ENCODE measurements around the gene INPP4B.
A peak's percentile ranks its signal among the peaks of the same experiment; 100 is the strongest.

INPP4B gene

GRCh38 chr4:142284402-142285221, 561.5 kb downstream of the INPP4B start:
- Mint-ChIP-seq H3K4me3 (no peak overlapping the region), H3K9me3 (peaks cover 1% of the 10 kb centered on the region), H3K27me3 (no peaks in the 10 kb centered on the region), H3K27ac (no peak overlapping the region), H3K4me1 (peaks cover 8% of the 10 kb centered on the region), H3K36me3 (peaks cover 16% of the 10 kb centered on the region)
- CTCF ChIA-PET: interaction anchor here (0.6 to 2.7 kb wide), 8 partner anchors 16 to 437 kb away, joined by 3 to 12 read pairs (median 5); no protein-coding TSS in a partner anchor
- no peak for DNase-seq

- H3K9me3 Mint-ChIP-seq: no peaks in the 10 kb centered on the region
- H3K4me3 Mint-ChIP-seq: no peak overlapping the region
- peaks cover 10% of the 10 kb centered on the region for H3K4me1 Mint-ChIP-seq
- DNase-seq: peak; percentile 27
- CTCF ChIA-PET: interaction anchor here (0.6 to 2.7 kb wide), 30 partner anchors 8 to 567 kb away, joined by 3 to 18 read pairs (median 4); no protein-coding TSS in a partner anchor
- no peaks in the 10 kb centered on the region for H3K27me3 Mint-ChIP-seq
- H3K36me3 Mint-ChIP-seq: peaks cover 15% of the 10 kb centered on the region
- H3K27ac Mint-ChIP-seq: no peak overlapping the region
Measured at GRCh38 chr4:142282870-142283431, 563.1 kb downstream of the INPP4B start.

- CTCF ChIA-PET: interaction anchor here (0.6 to 2.7 kb wide), 13 partner anchors 12 to 566 kb away, joined by 3 to 18 read pairs (median 4); no protein-coding TSS in a partner anchor
- Mint-ChIP-seq H3K4me3 (no peak overlapping the region), H3K27ac (no peak overlapping the region), H3K27me3 (no peaks in the 10 kb centered on the region), H3K4me1 (peaks cover 10% of the 10 kb centered on the region), H3K9me3 (no peaks in the 10 kb centered on the region), H3K36me3 (peaks cover 22% of the 10 kb centered on the region)
- DNase-seq: no peak
Measured at GRCh38 chr4:142281999-142282398, 564.1 kb downstream of the INPP4B start.

- H3K27ac Mint-ChIP-seq: no peak overlapping the region
- H3K9me3 Mint-ChIP-seq: no peaks in the 10 kb centered on the region
- H3K4me3 Mint-ChIP-seq: no peak overlapping the region
- H3K4me1 Mint-ChIP-seq: peaks cover 24% of the 10 kb centered on the region
- no peak for DNase-seq
- H3K27me3 Mint-ChIP-seq: no peaks in the 10 kb centered on the region
- CTCF ChIA-PET: no interaction called here
- H3K36me3 Mint-ChIP-seq: peaks cover 27% of the 10 kb centered on the region
Measured at GRCh38 chr4:142278663-142279062, 567.4 kb downstream of the INPP4B start.

GRCh38 chr4:142278171-142278570, 567.9 kb downstream of the INPP4B start:
- CTCF ChIA-PET: no interaction called here
- peaks cover 24% of the 10 kb centered on the region for H3K4me1 Mint-ChIP-seq
- no peaks in the 10 kb centered on the region for H3K9me3 Mint-ChIP-seq
- H3K4me3 Mint-ChIP-seq: no peak overlapping the region
- no peak overlapping the region for H3K27ac Mint-ChIP-seq
- no peak for DNase-seq
- H3K27me3 Mint-ChIP-seq: no peaks in the 10 kb centered on the region
- H3K36me3 Mint-ChIP-seq: peaks cover 27% of the 10 kb centered on the region

- no peak overlapping the region for H3K4me3 Mint-ChIP-seq
- no peaks in the 10 kb centered on the region for H3K9me3 Mint-ChIP-seq
- no peak for DNase-seq
- H3K36me3 Mint-ChIP-seq: peaks cover 42% of the 10 kb centered on the region
- H3K27me3 Mint-ChIP-seq: no peaks in the 10 kb centered on the region
- H3K27ac Mint-ChIP-seq: no peak overlapping the region
- H3K4me1 Mint-ChIP-seq: peaks cover 20% of the 10 kb centered on the region
- CTCF ChIA-PET: interaction anchor here (1.2 kb wide), 1 partner anchor 133 kb away, joined by 3 read pairs; no protein-coding TSS in a partner anchor
Measured at GRCh38 chr4:142274137-142274536, 572.0 kb downstream of the INPP4B start.

- no peak for DNase-seq
- Mint-ChIP-seq H3K4me3 (no peak overlapping the region), H3K9me3 (no peaks in the 10 kb centered on the region), H3K27me3 (no peaks in the 10 kb centered on the region), H3K36me3 (peaks cover 45% of the 10 kb centered on the region), H3K27ac (no peak overlapping the region), H3K4me1 (peaks cover 20% of the 10 kb centered on the region)
- CTCF ChIA-PET: no interaction called here
Measured at GRCh38 chr4:142272452-142272851, 573.6 kb downstream of the INPP4B start.

- CTCF ChIA-PET: interaction anchor here (0.7 kb wide), 1 partner anchor 70 kb away, joined by 3 read pairs; no protein-coding TSS in a partner anchor
- DNase-seq: no peak
- Mint-ChIP-seq H3K4me3 (no peak overlapping the region), H3K4me1 (peaks cover 25% of the 10 kb centered on the region), H3K9me3 (no peaks in the 10 kb centered on the region), H3K36me3 (peaks cover 45% of the 10 kb centered on the region), H3K27me3 (no peaks in the 10 kb centered on the region), H3K27ac (no peak overlapping the region)
Measured at GRCh38 chr4:142271832-142272231, 574.3 kb downstream of the INPP4B start.

GRCh38 chr4:142267101-142267500, 579.0 kb downstream of the INPP4B start:
- peaks cover 48% of the 10 kb centered on the region for H3K4me1 Mint-ChIP-seq
- H3K27ac Mint-ChIP-seq: no peak overlapping the region
- no peak overlapping the region for H3K4me3 Mint-ChIP-seq
- DNase-seq: no peak
- H3K36me3 Mint-ChIP-seq: peaks cover 66% of the 10 kb centered on the region
- CTCF ChIA-PET: no interaction called here
- no peaks in the 10 kb centered on the region for H3K9me3 Mint-ChIP-seq
- H3K27me3 Mint-ChIP-seq: no peaks in the 10 kb centered on the region

- H3K4me1 Mint-ChIP-seq: peaks cover 53% of the 10 kb centered on the region
- no peak overlapping the region for H3K4me3 Mint-ChIP-seq
- no peaks in the 10 kb centered on the region for H3K27me3 Mint-ChIP-seq
- peaks cover 67% of the 10 kb centered on the region for H3K36me3 Mint-ChIP-seq
- no peak for DNase-seq
- CTCF ChIA-PET: interaction anchor here (1.5 kb wide), 1 partner anchor 18 kb away, joined by 6 read pairs; no protein-coding TSS in a partner anchor
- H3K27ac Mint-ChIP-seq: no peak overlapping the region
- no peaks in the 10 kb centered on the region for H3K9me3 Mint-ChIP-seq
Measured at GRCh38 chr4:142265946-142266345, 580.2 kb downstream of the INPP4B start.

- Mint-ChIP-seq H3K9me3 (no peaks in the 10 kb centered on the region), H3K27ac (no peak overlapping the region), H3K27me3 (no peaks in the 10 kb centered on the region), H3K4me1 (peaks cover 52% of the 10 kb centered on the region), H3K36me3 (peaks cover 66% of the 10 kb centered on the region), H3K4me3 (no peak overlapping the region)
- CTCF ChIA-PET: interaction anchor here (0.6 to 1.5 kb wide), 2 partner anchors 18 to 84 kb away, joined by 3 to 6 read pairs; no protein-coding TSS in a partner anchor
- no peak for DNase-seq
Measured at GRCh38 chr4:142265536-142265935, 580.6 kb downstream of the INPP4B start.

- Mint-ChIP-seq H3K4me3 (no peak overlapping the region), H3K36me3 (peaks cover 64% of the 10 kb centered on the region), H3K27ac (no peak overlapping the region), H3K9me3 (no peaks in the 10 kb centered on the region), H3K4me1 (peaks cover 52% of the 10 kb centered on the region), H3K27me3 (no peaks in the 10 kb centered on the region)
- DNase-seq: no peak
- CTCF ChIA-PET: interaction anchor here (0.6 to 1.5 kb wide), 2 partner anchors 19 to 83 kb away, joined by 3 to 6 read pairs; no protein-coding TSS in a partner anchor
Measured at GRCh38 chr4:142264961-142265360, 581.1 kb downstream of the INPP4B start.

GRCh38 chr4:142262956-142263355, 583.1 kb downstream of the INPP4B start:
- Mint-ChIP-seq H3K27ac (no peak overlapping the region), H3K4me1 (peaks cover 47% of the 10 kb centered on the region), H3K9me3 (peaks cover 3% of the 10 kb centered on the region), H3K27me3 (no peaks in the 10 kb centered on the region), H3K36me3 (peaks cover 61% of the 10 kb centered on the region), H3K4me3 (no peak overlapping the region)
- CTCF ChIA-PET: no interaction called here
- no peak for DNase-seq

GRCh38 chr4:142248946-142249345, 597.2 kb downstream of the INPP4B start:
- CTCF ChIA-PET: no interaction called here
- no peaks in the 10 kb centered on the region for H3K4me1 Mint-ChIP-seq
- H3K9me3 Mint-ChIP-seq: no peaks in the 10 kb centered on the region
- H3K36me3 Mint-ChIP-seq: peaks cover 47% of the 10 kb centered on the region
- no peaks in the 10 kb centered on the region for H3K27me3 Mint-ChIP-seq
- H3K27ac Mint-ChIP-seq: no peak overlapping the region
- no peak for DNase-seq
- H3K4me3 Mint-ChIP-seq: no peak overlapping the region
